Measurements from ENCODE around the gene B4GALT6. TPM values are rescaled to one million over a fixed set of nuclear protein-coding genes. Genes with fewer than 3 reads are reported as not detected.

B4GALT6 gene
- total and polyA plus RNA-seq, 2 of the 8 experiments (the other 6 are each of a cell fraction or from before 2014, with no cell fraction given): 6.3 to 41.5 TPM

DNA sequence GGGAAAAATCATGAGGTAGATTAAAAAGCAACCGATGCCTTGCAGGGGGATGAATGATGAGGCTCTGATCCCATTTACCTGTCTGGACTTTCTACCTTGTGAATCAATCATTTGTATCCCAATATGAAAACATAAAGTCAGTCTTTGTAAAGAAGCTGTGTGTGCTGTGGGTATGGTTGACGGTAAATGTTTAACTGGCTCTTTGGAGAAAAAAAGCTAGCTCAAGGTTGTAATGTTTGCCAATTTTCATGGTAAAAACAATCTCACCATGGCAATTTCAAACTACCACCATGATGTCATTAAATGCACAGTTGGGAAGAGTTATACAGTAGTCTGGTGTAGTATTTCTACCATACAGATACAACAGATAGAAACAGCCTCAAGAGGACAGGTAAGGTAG is 78.1 kb downstream of the B4GALT6 start:
- TF ChIP-seq JUN (IDR thresholded peaks at IDR 0.05; ENCODE audit: low read depth, low read length) (no peak), CEBPB (IDR thresholded peaks at IDR 0.05; ENCODE audit: low read depth, low read length) (no peak), EGR1 (IDR thresholded peaks at IDR 0.05; ENCODE audit: borderline replicate concordance, low read depth, low read length) (no peak), CTBP2 (IDR thresholded peaks at IDR 0.05; ENCODE audit: borderline replicate concordance, insufficient read depth, insufficient read length, low read length) (no peak), SP2 (IDR thresholded peaks at IDR 0.05; ENCODE audit: low read length) (no peak), NANOG (IDR thresholded peaks at IDR 0.05; ENCODE audit: insufficient read depth, low read depth, low read length, poor library complexity, severe bottlenecking) (no peak)
- TF ChIP-seq, protein P1, sequence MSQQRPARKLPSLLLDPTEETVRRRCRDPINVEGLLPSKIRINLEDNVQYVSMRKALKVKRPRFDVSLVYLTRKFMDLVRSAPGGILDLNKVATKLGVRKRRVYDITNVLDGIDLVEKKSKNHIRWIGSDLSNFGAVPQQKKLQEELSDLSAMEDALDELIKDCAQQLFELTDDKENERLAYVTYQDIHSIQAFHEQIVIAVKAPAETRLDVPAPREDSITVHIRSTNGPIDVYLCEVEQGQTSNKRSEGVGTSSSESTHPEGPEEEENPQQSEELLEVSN (IDR thresholded peaks at IDR 0.05): no peak
- TF ChIP-seq, protein P2, sequence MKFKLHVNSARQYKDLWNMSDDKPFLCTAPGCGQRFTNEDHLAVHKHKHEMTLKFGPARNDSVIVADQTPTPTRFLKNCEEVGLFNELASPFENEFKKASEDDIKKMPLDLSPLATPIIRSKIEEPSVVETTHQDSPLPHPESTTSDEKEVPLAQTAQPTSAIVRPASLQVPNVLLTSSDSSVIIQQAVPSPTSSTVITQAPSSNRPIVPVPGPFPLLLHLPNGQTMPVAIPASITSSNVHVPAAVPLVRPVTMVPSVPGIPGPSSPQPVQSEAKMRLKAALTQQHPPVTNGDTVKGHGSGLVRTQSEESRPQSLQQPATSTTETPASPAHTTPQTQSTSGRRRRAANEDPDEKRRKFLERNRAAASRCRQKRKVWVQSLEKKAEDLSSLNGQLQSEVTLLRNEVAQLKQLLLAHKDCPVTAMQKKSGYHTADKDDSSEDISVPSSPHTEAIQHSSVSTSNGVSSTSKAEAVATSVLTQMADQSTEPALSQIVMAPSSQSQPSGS (IDR thresholded peaks at IDR 0.05; ENCODE audit: low read length): no peak
- peaks cover 0 to 4% (median 0%) of the 10 kb centered on the region in 4 experiments; a peak in 3 of 7 replicates for H3K4me1 ChIP-seq (replicated peaks in 1 of 4; ENCODE audit: control insufficient read depth in 3 of 4, insufficient read depth in 4 of 4, low read length in 3 of 4)
- no peaks in the 10 kb centered on the region for H3K79me2 ChIP-seq (ENCODE audit: control insufficient read depth in 1 of 2, insufficient read depth in 2 of 2, low read length in 2 of 2)
- H3K18ac ChIP-seq (ENCODE audit: extremely low read depth, low read length): no peak overlapping the region
- FAIRE-seq (no peak), DNase-seq (ENCODE audit: low read depth in 1 of 2, low spot score in 2 of 2) (no peak)
- WGBS, 2 experiments (ENCODE audit: extremely low coverage in 1 of 2, insufficient coverage in 1 of 2, insufficient read length in 1 of 2, insufficient replicate concordance in 2 of 2, low coverage in 1 of 2, low lambda C conversion rate in 2 of 2, missing lambda C conversion rate in 1 of 2): 92% methylated on average over 2 of the region's 2 CpGs; no CpG with 5 or more reads in 1 of the 2 experiments
- H3K23me2 ChIP-seq (ENCODE audit: low read depth, low read length): no peaks in the 10 kb centered on the region
- H2BK12ac ChIP-seq (ENCODE audit: low read depth, low read length): no peak overlapping the region
- no peaks in the 10 kb centered on the region for H3K9me3 ChIP-seq (ENCODE audit: insufficient read depth in 2 of 2, low read depth in 1 of 2, low read length in 1 of 2)
- H3K23ac ChIP-seq (ENCODE audit: insufficient read length): no peak overlapping the region
- no peak overlapping the region for H2BK5ac ChIP-seq (ENCODE audit: low read depth, low read length)
- POLR2A ChIA-PET (ENCODE audit: partially characterized antibody): no interaction called here
- no peak overlapping the region for H3K4me2 ChIP-seq (ENCODE audit: insufficient read depth in 1 of 2, low read depth in 2 of 2, low read length in 2 of 2)
- H3K27ac ChIP-seq (ENCODE audit: low read depth, low read length): no peak overlapping the region
- no peak overlapping the region for H3K56ac ChIP-seq (replicated peaks; ENCODE audit: insufficient read length, low read depth, low read length)
- H3K79me1 ChIP-seq (ENCODE audit: low read depth, low read length): no peaks in the 10 kb centered on the region
- H3K27me3 ChIP-seq (replicated peaks in 1 of 4; ENCODE audit: control insufficient read depth in 3 of 4, extremely low read depth in 1 of 4, insufficient read depth in 3 of 4, low read length in 3 of 4): no peaks in the 10 kb centered on the region
- H3K4ac ChIP-seq (replicated peaks; ENCODE audit: insufficient read length, low read depth, low read length): no peak overlapping the region
- no peak overlapping the region for H3K14ac ChIP-seq (ENCODE audit: insufficient read length)
- CTCF ChIA-PET (ENCODE audit: partially characterized antibody): no interaction called here
- no peak overlapping the region for H2BK120ac ChIP-seq (replicated peaks; ENCODE audit: low read depth, low read length)
- no peak overlapping the region for H2BK20ac ChIP-seq (ENCODE audit: low read length)
- no peak overlapping the region for H2AFZ ChIP-seq (ENCODE audit: low read length)
- no peaks in the 10 kb centered on the region for H4K20me1 ChIP-seq (replicated peaks in 1 of 2; ENCODE audit: control insufficient read depth in 1 of 2, insufficient read depth in 2 of 2, low read length in 2 of 2)
- no peak overlapping the region for H4K91ac ChIP-seq (replicated peaks; ENCODE audit: insufficient read length, low read length)
- H3K36me3 ChIP-seq (ENCODE audit: control insufficient read depth in 2 of 4, insufficient read depth in 4 of 4, low read length in 3 of 4): no peaks in the 10 kb centered on the region
- no peak overlapping the region for H2AK5ac ChIP-seq (ENCODE audit: low read depth, low read length)
- H3K9ac ChIP-seq (replicated peaks in 1 of 4; ENCODE audit: extremely low read depth in 1 of 4, low read depth in 3 of 4, low read length in 3 of 4): no peak overlapping the region
- no peak overlapping the region for H3K4me3 ChIP-seq (ENCODE audit: extremely low read depth in 1 of 4, insufficient read depth in 2 of 4, low read depth in 3 of 4, low read length in 4 of 4)
- H4K8ac ChIP-seq (ENCODE audit: extremely low read depth, insufficient read depth, low read length): no peak overlapping the region
- H4K5ac ChIP-seq (ENCODE audit: insufficient read length, low read depth, low read length): no peak overlapping the region
- H2BK15ac ChIP-seq (ENCODE audit: low read length): no peak overlapping the region

Data from H1 (cell line).